GM12892 (cell line): Measurements from ENCODE around the gene ACSL5.

Experiments used
- DNase-seq: peaks from one replicate; pipeline ENCODE4 v3.0.0; 2011; ENCODE audit not compliant: insufficient read length
- FAIRE-seq: peaks from 2 replicates; lab custom pipeline; 2011; peaks lifted over from hg19 to GRCh38; lab: Jason Lieb, UNC
- POLR2A ChIP-seq: IDR thresholded peaks from 2 replicates; pipeline ENCODE4 v1.6.1; 2011; ENCODE audit warnings: low read depth, low read length, control low read depth
- POLR2AphosphoS5 ChIP-seq: IDR thresholded peaks from 2 replicates; pipeline ENCODE4 v1.6.1; 2011; ENCODE audit warnings: low read depth, low read length, control low read depth
- TAF1 ChIP-seq: IDR thresholded peaks from 2 replicates; pipeline ENCODE4 v1.6.1; 2011; ENCODE audit warnings: low read depth, mild to moderate bottlenecking, control low read depth, low read length, borderline replicate concordance

The ACSL5 gene

DNA sequence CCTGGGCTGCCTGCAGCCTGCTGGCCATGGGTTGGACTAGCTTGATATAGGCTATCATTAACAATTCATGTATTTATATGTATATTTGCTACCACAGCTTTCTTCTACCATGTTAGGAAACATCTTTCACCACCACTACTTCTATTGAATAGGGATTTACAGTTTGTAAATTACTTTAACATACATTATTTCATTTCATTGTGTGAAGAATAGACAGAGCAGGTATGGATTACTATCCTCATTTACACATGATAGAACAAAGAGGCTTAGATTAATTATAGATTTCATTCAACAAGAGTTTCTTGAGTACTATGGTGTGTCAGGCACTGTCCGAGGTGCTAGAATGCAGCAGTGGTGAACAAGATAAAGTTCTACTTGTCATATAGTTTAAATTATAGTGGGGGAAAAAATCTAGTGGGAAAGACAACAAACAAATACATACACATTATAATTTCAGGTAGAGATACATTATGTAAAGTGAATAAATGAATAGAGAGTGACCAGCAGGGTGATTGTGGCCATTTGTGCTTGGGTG is 93.7 kb downstream of the ACSL5 start:
- DNase-seq = no peak

DNA sequence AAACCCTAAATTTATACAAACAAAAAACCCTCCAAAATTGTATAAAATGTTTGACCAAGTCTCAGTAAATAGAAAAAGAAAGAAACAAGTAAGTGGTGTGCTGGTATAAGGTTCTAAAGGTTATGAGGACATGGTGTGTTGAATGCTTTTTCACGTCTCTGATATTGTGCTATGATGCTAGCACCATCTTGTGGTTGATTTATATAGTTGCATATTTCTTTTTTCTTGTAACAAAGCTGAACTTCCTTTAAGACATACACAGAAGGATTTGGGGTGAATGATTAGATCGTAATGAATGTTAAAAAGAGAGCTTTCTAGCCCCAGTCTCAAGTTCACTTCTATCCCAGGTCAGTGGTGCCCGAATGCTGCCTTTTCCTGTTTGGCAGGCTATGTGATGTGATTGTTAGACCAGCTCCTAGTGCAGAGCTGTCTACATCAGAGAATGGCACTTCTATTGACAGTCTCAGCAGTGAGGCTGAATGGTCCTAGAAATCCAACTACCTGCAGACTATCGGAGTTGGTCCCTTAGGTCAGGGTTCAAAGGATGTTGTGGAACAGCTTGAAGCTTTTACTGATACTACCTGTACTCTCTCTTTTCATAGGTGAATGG is 98.1 kb downstream of the ACSL5 start:
- FAIRE-seq (peak; percentile 77), DNase-seq (peak; percentile 5)
- no peak for TF ChIP-seq POLR2AphosphoS5
- no peak for TF ChIP-seq POLR2A
- no peak for TF ChIP-seq TAF1

More for the DNA sequence above, 93.7 kb downstream of the ACSL5 start:
- TF ChIP-seq TAF1 (no peak), POLR2A (no peak), POLR2AphosphoS5 (no peak)
- FAIRE-seq = no peak

DNA sequence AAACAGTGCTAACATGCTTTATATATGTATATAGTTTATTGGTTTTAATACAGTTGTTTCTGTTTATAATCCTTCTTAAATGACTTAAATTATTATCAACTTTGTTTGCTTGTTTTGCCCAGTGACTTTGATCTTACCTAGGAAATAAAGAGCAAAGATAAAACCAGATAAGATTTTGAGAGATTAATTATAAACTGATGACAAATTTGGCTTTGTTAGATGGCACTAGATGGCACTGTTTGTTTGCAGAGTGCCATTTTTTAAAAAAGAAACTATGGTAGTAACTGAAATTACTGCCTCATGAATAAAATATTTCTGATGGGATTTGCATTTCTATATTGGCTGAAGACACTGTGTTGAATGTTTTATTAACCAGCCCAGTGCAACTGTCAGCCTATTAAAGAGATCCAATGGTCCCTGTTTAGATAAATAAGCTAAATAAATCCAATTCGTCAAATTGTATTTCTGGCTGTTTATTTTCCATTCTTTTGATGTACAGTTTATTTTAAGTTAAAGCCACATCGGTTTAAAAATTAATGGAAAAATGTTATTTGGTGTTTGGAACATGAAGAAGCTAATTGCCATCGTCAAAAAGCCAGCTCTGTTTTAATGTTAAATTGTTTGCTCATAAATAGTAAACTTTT is 101.8 kb downstream of the ACSL5 start:
- no peak for FAIRE-seq
- no peak for DNase-seq
- TF ChIP-seq POLR2A (no peak), TAF1 (no peak), POLR2AphosphoS5 (no peak)
